Gastrocnemius medialis (tissue), 4 donors: ENCODE data around the gene SLC22A2.

Experiments used
- POLR2A ChIP-seq, 2 donors: fragments of 450-650 bp; IDR thresholded peaks; one replicate each; pipeline ENCODE4 v1.6.1; 2017; ENCODE audit warnings: antibody characterized with exemption in 2 of 2, mild to moderate bottlenecking in 2 of 2, moderate library complexity in 2 of 2
- TF ChIP-seq, protein P1 (sequence below), 5 experiments: fragments of 450-650 bp in 3 of 5; fragments of 200-600 bp in 2 of 5; sonication (generic) in 2 of 5; IDR thresholded peaks in 4 of 5; conservative IDR thresholded peaks in 1 of 5; 1 replicate in 4 of 5; 2 replicates in 1 of 5; pipeline ENCODE4 v1.5.1; 2016 to 2019; ENCODE audit warnings: antibody characterized with exemption in 5 of 5, mild to moderate bottlenecking in 3 of 5, moderate library complexity in 3 of 5

DNA sequence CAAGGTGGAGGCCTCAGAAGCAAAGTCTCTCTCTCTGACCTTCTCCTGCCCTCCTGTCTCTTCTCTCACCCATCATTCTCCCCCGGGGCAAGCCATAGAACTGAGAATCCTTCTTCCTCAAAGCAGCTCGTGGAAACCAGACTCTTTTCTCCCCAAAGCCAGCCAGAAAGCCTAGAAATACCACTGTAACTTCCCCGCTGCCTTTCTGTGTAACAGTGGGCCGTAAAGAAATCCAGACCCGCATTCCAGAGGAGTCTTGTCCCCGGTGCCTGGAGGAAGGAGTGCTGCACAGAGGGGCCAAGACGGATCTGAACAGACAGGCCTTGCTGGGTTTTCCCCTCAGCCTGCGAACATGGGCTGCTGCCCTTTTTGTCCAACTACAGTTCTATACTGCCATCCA lies 977 bp upstream of the SLC22A2 start:
- TF ChIP-seq, protein P1, sequence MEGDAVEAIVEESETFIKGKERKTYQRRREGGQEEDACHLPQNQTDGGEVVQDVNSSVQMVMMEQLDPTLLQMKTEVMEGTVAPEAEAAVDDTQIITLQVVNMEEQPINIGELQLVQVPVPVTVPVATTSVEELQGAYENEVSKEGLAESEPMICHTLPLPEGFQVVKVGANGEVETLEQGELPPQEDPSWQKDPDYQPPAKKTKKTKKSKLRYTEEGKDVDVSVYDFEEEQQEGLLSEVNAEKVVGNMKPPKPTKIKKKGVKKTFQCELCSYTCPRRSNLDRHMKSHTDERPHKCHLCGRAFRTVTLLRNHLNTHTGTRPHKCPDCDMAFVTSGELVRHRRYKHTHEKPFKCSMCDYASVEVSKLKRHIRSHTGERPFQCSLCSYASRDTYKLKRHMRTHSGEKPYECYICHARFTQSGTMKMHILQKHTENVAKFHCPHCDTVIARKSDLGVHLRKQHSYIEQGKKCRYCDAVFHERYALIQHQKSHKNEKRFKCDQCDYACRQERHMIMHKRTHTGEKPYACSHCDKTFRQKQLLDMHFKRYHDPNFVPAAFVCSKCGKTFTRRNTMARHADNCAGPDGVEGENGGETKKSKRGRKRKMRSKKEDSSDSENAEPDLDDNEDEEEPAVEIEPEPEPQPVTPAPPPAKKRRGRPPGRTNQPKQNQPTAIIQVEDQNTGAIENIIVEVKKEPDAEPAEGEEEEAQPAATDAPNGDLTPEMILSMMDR (IDR thresholded peaks at IDR 0.05 in 4 of 5, conservative IDR thresholded peaks at IDR 0.05 in 1 of 5): no peak
- no peak for TF ChIP-seq POLR2A (IDR thresholded peaks at IDR 0.05)
